GM12892 (cell line): ENCODE results near the gene GTF2H1.

Experiments used
- POLR2A ChIP-seq: IDR thresholded peaks from 2 replicates; pipeline ENCODE4 v1.6.1; 2011; ENCODE audit warnings: low read depth, low read length, control low read depth
- POLR2AphosphoS5 ChIP-seq: IDR thresholded peaks from 2 replicates; pipeline ENCODE4 v1.6.1; 2011; ENCODE audit warnings: low read depth, low read length, control low read depth
- TAF1 ChIP-seq: IDR thresholded peaks from 2 replicates; pipeline ENCODE4 v1.6.1; 2011; ENCODE audit warnings: low read depth, mild to moderate bottlenecking, control low read depth, low read length, borderline replicate concordance

DNA sequence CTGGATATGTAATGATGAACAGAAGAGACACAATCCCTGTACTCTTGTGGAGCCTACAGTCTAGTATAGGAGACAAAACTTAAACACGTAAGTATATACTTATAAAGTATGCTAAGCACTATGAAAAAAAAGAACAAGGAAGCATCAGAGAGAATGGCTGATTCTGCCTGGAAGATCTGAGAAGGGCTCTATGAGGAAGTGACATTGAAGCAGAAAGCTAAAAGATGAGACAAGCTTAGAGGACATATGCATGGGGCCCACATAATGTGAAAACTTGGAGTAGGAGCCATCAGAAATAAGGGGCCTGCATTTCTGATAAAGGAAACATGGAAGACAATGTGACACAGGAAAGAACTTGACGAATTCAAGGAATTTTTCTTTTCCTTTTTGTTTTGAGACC is 39.7 kb upstream of the GTF2H1 start:
- no peak for TF ChIP-seq TAF1
- TF ChIP-seq POLR2AphosphoS5: no peak
- TF ChIP-seq POLR2A: no peak
